LNCAP (cell line): Measurements from ENCODE around the gene SSR3.

ENCODE experiments used
- TF ChIP-seq, protein P1 (sequence below): fragments of 450-650 bp; IDR thresholded peaks from 2 replicates; pipeline ENCODE4 v1.5.1; 2017; ENCODE audit warnings: mild to moderate bottlenecking

Gene SSR3

DNA sequence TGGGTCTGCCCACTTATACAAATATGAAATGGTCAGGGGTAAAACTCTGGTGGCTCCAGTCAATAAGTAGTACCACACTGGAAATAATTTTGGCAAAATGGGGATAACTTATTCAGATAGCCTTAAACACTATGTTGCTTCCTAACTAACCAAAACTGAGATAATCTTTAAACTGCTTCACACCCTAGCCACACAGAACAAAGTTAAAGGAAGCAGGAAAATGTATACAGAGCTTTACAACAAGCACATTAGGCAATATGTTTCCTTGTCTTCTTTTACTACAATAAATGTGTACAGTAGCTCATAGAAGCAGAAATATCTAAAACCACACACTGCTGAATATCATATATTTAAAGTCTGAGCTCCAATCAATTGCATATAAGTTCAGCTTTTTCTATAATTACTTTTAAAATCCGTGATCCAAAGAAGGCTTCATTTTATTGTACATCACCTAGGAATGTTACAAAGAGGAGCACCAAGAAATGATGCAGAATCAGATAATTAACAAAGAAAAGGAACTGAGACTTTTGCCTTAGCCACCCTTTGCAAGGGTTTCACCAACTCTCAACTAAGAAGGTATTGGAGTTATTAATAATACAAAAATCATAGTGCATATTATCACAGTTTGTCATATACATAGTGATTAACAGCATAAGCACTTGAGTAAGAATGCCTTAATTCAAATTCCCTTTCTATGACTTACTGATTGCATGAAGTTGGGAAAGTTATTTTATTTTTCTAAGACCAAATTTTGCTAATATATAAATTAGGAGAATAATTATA is 9.2 kb upstream of the SSR3 start:
- TF ChIP-seq, protein P1, sequence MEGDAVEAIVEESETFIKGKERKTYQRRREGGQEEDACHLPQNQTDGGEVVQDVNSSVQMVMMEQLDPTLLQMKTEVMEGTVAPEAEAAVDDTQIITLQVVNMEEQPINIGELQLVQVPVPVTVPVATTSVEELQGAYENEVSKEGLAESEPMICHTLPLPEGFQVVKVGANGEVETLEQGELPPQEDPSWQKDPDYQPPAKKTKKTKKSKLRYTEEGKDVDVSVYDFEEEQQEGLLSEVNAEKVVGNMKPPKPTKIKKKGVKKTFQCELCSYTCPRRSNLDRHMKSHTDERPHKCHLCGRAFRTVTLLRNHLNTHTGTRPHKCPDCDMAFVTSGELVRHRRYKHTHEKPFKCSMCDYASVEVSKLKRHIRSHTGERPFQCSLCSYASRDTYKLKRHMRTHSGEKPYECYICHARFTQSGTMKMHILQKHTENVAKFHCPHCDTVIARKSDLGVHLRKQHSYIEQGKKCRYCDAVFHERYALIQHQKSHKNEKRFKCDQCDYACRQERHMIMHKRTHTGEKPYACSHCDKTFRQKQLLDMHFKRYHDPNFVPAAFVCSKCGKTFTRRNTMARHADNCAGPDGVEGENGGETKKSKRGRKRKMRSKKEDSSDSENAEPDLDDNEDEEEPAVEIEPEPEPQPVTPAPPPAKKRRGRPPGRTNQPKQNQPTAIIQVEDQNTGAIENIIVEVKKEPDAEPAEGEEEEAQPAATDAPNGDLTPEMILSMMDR, result no peak

DNA sequence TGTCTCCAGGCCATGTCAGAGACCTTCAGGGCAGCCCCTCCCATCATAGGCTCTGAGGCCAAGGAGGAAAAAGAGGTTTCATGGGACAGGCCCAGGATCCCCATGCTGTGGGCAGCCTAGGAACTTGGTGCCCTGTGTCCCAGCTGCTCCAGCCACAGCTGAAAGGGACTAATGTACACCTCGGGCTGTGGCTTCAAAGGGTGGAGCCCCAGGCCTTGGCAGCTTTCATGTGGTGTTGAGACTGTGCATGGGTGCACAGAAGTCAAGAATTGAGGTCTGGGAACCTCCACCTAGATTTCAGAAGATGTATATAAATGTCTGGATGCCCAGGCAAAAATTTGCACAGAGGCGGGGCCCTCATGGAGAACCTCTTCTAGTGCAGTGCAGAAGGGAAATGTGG is 6.6 kb upstream of the SSR3 start:
- TF ChIP-seq, protein P1, result no peak

DNA sequence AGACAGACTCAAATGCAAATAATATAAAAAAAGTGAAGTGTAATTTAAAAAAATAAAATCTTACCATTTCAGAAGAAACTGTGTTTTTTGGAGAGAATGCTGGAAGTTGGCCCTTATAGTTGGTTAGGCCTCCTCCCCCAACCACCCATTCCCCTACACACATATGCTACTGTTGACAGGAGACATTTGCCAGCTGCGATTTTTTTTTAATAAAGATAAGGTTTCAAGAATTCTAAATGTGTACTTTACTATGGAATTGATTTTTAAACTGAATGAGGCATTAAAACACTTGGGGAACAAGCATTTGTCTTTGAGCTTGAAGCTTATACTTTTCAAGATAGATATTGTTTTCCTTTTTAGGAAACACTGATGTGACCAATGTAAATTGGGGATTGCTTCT is 4.4 kb upstream of the SSR3 start:
- TF ChIP-seq, protein P1, result no peak

DNA sequence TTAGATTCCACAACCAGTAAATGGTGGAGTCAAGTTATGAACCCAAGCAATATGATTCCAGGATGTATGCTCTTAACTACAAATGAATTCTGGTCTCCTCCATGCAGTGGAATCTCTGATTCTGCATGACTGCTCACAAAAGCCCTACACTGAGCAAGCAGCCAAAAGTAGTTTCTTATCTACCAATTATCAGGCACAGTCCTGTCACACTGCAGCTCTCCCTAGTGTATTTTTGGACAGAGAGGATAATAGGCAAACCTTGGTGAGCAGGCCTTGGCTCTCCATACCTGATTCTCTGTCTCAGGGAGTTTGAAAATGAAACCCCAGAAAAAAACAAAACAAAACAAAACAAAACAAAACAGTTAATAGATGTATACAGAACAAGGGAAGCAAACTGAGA is 3.5 kb upstream of the SSR3 start:
- TF ChIP-seq, protein P1, result no peak

DNA sequence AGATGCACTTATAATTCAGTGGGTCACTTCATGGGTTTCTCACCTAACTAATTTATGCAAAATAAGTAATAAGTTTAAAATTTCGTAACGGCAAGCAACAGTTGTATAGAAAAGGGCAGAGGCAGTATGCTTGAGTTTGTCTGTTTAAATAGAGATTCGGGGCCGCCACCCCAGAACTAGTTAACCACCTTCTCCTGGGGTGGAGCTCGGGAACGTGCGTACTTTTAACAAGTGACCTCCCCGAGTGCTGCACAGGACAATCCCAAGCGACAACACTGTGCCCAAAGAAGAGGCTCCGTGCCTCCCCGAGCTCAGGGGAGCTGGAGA is 439 bp downstream of the SSR3 start:
- TF ChIP-seq, protein P1, result no peak

DNA sequence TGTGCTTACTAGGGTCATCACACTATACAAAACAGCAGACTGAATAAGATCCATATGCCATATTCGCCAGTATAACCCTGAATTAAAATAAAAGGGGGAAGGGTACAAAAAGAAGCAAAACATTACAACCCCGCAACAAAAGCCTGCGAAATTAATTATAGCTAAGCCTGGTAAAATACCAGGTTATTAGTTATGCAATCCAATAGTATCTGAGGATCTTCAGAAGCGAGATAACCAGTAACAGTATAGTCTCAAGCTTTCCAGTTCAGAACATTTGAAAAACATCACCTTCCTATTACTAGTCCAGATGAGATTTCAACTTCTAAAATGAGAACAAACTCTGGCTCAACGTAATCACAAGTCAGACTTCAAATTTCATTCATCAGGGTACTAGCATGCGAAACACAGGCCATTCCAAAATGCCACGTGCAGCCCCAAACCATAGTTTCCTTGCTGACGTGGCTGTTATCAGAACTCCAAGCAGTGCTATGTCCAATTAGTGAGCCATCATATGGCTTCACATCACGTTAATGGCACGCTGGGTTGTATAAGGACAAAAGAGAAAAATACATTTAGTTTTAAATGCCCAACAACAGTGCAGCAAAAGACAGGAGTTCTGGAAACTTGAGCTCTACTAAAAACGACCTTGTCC is 1.1 kb downstream of the SSR3 start:
- TF ChIP-seq, protein P1, result no peak

DNA sequence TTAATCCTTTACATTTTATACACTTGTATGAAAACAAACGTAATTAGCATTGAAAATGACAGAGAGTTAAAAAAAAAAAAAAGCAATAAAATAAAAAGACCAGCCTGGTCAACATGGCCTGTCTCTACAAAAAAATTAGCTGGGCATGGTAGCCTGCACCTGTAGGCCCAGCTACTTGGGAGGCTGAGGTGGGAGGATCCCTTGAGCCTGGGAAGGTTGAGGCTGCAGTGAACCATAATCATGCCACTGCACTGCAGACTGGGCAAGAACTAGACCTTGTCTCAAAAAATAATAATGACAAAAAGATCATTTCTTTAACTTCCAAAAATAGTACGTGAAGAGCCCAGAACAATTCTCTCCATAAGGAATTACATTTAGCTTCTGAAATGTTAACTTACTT is 1.9 kb downstream of the SSR3 start:
- TF ChIP-seq, protein P1, result no peak
